Measurements from ENCODE around the gene TNS3. TPM values are rescaled to one million over a fixed set of nuclear protein-coding genes. Genes with fewer than 3 reads are reported as not detected.
A peak's percentile ranks its signal among the peaks of the same experiment; 100 is the strongest.

TNS3 gene
- total and polyA plus RNA-seq, 2 of the 13 experiments (the other 11 are each of a cell fraction or from before 2014, with no cell fraction given): 52.9 to 55.7 TPM

DNA sequence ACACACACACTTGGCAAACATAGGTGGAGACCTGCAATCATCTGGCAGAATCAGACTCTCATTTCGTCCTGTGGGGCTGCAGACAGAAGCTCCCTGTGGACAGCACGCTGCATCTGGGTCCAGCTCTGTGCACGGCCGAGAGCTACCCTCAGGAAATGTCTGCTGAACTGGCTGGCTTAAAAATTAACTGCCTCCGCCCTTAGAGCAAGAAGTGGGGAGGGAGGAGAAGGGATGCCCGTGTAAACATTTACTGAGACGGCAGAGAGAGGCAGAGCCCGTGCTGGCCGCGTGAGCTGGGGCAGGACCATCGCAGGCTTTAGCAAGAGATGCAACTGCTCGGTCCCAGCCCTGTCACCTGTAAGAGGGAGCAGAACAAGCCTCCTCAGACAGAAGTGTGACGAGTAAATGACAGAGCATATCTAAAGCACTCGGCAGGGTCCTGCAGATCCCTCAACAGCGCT, 81.8 kb downstream of the TNS3 start (continued):
- TF ChIP-seq, protein P1, sequence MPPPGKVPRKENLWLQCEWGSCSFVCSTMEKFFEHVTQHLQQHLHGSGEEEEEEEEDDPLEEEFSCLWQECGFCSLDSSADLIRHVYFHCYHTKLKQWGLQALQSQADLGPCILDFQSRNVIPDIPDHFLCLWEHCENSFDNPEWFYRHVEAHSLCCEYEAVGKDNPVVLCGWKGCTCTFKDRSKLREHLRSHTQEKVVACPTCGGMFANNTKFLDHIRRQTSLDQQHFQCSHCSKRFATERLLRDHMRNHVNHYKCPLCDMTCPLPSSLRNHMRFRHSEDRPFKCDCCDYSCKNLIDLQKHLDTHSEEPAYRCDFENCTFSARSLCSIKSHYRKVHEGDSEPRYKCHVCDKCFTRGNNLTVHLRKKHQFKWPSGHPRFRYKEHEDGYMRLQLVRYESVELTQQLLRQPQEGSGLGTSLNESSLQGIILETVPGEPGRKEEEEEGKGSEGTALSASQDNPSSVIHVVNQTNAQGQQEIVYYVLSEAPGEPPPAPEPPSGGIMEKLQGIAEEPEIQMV (CRISPR knock-in tag; IDR thresholded peaks at IDR 0.05; ENCODE audit: low read depth): no peak
- TF ChIP-seq FOXP1 (IDR thresholded peaks at IDR 0.05) (no peak), FOXP1 (CRISPR knock-in tag; IDR thresholded peaks at IDR 0.05) (peak; percentile 88; the same call in 1 of the 2 replicates), POGZ (CRISPR knock-in tag; IDR thresholded peaks at IDR 0.05) (peak; percentile 66; the same call in 1 of the 2 replicates), JDP2 (CRISPR knock-in tag; IDR thresholded peaks at IDR 0.05; ENCODE audit: borderline replicate concordance) (no peak), ZNF619 (CRISPR knock-in tag; IDR thresholded peaks at IDR 0.05) (no peak), NR2F2 (IDR thresholded peaks at IDR 0.05; ENCODE audit: borderline replicate concordance, low read depth) (no peak), FOXO1 (CRISPR knock-in tag; IDR thresholded peaks at IDR 0.05) (peak; percentile 78; the same call in 1 of the 2 replicates), THAP11 (CRISPR knock-in tag; IDR thresholded peaks at IDR 0.05) (peak; percentile 63; the same call in 1 of the 2 replicates), ZNF670 (CRISPR knock-in tag; IDR thresholded peaks at IDR 0.05; ENCODE audit: borderline replicate concordance) (peak; percentile 81), CBX5 (CRISPR knock-in tag; IDR thresholded peaks at IDR 0.05; ENCODE audit: borderline replicate concordance) (peak; percentile 44; the same call in 1 of the 2 replicates), ATM (IDR thresholded peaks at IDR 0.05; ENCODE audit: borderline replicate concordance) (no peak), BRD4 (CRISPR knock-in tag; IDR thresholded peaks at IDR 0.05) (no peak), ZBTB20 (CRISPR knock-in tag; IDR thresholded peaks at IDR 0.05; ENCODE audit: borderline replicate concordance, low read depth) (0 out of 2 replicates have a peak, but pooled peaks have one; percentile 56), PHF8 (CRISPR knock-in tag; IDR thresholded peaks at IDR 0.05) (no peak; the same call in 1 of the 2 replicates), ZBTB7A (CRISPR knock-in tag; IDR thresholded peaks at IDR 0.05) (no peak), MIXL1 (CRISPR knock-in tag; IDR thresholded peaks at IDR 0.05) (0 out of 2 replicates have a peak, but pooled peaks have one; percentile 31), SMAD1 (CRISPR knock-in tag; IDR thresholded peaks at IDR 0.05; ENCODE audit: borderline replicate concordance, low read depth) (peak; percentile 59; the same call in 1 of the 2 replicates), ZZZ3 (CRISPR knock-in tag; IDR thresholded peaks at IDR 0.05; ENCODE audit: borderline replicate concordance) (no peak), NR3C1 (CRISPR knock-in tag; IDR thresholded peaks at IDR 0.05) (no peak), ZNF124 (CRISPR knock-in tag; IDR thresholded peaks at IDR 0.05) (no peak), GATAD2A (CRISPR knock-in tag; IDR thresholded peaks at IDR 0.05) (peak; percentile 88), RAD51 (IDR thresholded peaks at IDR 0.05; ENCODE audit: borderline replicate concordance) (no peak)
- TF ChIP-seq, protein P2, sequence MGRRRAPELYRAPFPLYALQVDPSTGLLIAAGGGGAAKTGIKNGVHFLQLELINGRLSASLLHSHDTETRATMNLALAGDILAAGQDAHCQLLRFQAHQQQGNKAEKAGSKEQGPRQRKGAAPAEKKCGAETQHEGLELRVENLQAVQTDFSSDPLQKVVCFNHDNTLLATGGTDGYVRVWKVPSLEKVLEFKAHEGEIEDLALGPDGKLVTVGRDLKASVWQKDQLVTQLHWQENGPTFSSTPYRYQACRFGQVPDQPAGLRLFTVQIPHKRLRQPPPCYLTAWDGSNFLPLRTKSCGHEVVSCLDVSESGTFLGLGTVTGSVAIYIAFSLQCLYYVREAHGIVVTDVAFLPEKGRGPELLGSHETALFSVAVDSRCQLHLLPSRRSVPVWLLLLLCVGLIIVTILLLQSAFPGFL (CRISPR knock-in tag; IDR thresholded peaks at IDR 0.05): no peak
- TF ChIP-seq, protein P3, sequence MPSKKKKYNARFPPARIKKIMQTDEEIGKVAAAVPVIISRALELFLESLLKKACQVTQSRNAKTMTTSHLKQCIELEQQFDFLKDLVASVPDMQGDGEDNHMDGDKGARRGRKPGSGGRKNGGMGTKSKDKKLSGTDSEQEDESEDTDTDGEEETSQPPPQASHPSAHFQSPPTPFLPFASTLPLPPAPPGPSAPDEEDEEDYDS (CRISPR knock-in tag; IDR thresholded peaks at IDR 0.05): peak; percentile 55; the same call in 1 of the 2 replicates
- TF ChIP-seq, protein P4, sequence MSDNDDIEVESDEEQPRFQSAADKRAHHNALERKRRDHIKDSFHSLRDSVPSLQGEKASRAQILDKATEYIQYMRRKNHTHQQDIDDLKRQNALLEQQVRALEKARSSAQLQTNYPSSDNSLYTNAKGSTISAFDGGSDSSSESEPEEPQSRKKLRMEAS (IDR thresholded peaks at IDR 0.05): peak; percentile 72
- TF ChIP-seq, protein P5, sequence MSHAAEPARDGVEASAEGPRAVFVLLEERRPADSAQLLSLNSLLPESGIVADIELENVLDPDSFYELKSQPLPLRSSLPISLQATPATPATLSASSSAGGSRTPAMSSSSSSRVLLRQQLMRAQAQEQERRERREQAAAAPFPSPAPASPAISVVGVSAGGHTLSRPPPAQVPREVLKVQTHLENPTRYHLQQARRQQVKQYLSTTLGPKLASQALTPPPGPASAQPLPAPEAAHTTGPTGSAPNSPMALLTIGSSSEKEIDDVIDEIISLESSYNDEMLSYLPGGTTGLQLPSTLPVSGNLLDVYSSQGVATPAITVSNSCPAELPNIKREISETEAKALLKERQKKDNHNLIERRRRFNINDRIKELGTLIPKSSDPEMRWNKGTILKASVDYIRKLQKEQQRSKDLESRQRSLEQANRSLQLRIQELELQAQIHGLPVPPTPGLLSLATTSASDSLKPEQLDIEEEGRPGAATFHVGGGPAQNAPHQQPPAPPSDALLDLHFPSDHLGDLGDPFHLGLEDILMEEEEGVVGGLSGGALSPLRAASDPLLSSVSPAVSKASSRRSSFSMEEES (CRISPR knock-in tag; IDR thresholded peaks at IDR 0.05): 0 out of 2 replicates have a peak, but pooled peaks have one; percentile 35

Measured in HepG2 (cell line).